Activated naive CD8-positive, alpha-beta T cell treated with anti-CD3 and anti-CD28 coated beads, Interleukin-2, amount 50 U/mL, for 16 hours (primary cell): ENCODE data around the gene SEC14L6.
"Not testable (repeated sequence)": the region's sequence is repeated elsewhere in the genome, so short reads cannot be mapped to it uniquely, and the experiment has no call there.

Experiments
- DNase-seq: peaks from one replicate; pipeline ENCODE4 v3.0.0-alpha.2; 2020; ENCODE audit warnings: low read depth, low spot score

The SEC14L6 gene

GRCh38 chr22:30567277-30567676, 20.7 kb upstream of the SEC14L6 start:
- not testable (repeated sequence) for DNase-seq

- no peak for DNase-seq
These were observed 19.6 kb upstream of the SEC14L6 start for GRCh38 chr22:30566125-30566524.

- DNase-seq = no peak
These were observed 18.8 kb upstream of the SEC14L6 start for GRCh38 chr22:30565341-30565740.

DNA sequence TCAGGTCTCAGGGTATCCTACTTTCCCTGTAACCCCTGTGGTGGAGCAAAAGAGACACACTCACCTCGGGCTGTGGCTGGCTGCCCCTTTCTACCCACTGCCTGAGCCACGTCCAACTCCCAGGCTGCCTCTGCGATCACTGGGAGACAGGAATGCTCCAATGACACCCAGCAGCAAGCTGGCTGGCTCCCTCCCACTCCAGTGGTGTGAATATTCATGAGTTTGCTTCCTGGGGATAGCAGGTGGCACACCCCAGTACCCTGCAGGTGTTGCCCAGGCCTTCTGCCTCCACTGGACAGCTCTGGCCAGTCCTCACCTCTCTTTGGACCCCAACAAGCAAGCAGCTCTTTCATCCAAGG, 18.2 kb upstream of the SEC14L6 start:
- no peak for DNase-seq

DNA sequence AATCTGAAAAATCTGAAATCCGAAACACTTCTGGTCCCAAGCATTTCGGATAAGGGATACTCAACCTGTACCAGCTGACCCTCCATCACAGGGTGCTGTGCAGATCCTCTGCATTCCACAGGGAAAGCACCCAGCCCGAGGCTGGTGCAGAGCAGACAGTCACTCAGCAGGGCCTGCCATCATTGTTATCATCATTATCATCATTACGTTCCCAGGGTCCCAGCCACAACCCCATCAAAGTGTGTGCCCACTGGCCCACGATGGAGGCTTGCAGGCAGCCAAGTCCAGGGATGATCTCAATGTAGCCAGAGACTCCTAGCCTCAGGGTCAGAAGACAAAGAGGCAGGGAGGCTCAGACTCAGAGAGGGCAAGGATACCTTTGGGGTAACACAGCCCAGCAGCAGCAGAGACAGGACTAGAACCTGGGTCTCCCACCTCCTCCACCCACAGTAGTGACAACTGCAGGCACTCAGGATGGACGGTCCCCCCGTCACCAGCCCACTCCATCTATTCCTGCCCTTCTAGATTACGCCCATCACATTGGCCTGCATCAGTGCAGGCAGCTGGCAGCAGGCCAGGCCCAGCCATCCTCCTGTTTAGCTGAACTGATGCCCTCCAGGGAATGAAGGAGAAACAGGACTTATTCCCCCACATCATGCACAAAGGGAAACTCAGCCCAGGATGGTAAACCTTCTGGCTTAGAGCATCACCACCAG, 17.7 kb upstream of the SEC14L6 start:
- DNase-seq = no peak

GRCh38 chr22:30562366-30562765, 15.8 kb upstream of the SEC14L6 start:
- DNase-seq = no peak

- no peak for DNase-seq
These were observed 15.1 kb upstream of the SEC14L6 start for GRCh38 chr22:30561402-30562189.

DNA sequence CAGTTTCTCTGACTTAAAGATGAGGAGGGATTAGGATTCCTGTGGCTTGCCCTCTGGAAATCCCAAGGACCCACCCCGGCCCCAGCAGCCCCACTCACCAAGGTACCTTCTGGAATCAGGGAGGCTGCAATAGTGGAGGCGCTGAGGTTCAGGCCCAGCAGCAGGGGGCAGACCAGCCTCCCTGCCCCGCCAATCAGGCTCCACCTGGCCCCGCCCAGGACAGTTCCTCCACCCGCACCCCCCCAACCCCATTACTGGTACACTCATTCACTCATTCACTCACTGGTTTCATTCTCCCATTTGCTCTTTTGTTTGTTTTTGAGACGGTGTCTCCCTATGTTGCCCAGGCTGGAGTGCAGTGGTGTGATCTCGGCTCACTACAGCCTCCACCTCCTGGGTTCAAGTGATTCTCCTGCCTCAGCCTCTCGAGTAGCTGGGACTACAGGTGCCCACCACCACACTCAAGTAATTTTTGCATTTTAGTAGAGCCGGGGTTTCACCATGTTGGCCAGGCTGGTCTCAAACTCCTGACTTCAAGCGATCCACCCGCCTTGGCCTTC, 14.2 kb upstream of the SEC14L6 start:
- not testable (repeated sequence) for DNase-seq

DNA sequence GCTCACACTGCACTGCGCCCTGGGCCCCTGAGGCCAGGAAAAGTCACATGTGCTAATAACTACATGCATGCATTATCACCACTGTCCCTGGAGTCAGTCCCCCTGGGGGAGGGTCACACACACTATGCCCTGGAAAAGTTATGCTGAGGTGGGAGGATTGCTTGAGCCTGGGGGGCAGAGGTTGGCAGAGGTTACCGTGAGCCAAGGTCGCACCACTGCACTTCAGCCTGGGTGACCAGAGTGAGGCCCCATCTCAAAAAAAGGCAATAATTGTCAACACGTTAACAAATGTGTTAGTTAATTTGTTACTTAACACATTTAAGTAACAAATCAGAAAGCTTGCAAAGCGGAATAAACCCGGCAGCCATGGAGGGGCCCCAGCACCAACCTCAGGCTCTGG, 13.3 kb upstream of the SEC14L6 start:
- no peak for DNase-seq

GRCh38 chr22:30557243-30557642, 10.7 kb upstream of the SEC14L6 start:
- DNase-seq = no peak

DNA sequence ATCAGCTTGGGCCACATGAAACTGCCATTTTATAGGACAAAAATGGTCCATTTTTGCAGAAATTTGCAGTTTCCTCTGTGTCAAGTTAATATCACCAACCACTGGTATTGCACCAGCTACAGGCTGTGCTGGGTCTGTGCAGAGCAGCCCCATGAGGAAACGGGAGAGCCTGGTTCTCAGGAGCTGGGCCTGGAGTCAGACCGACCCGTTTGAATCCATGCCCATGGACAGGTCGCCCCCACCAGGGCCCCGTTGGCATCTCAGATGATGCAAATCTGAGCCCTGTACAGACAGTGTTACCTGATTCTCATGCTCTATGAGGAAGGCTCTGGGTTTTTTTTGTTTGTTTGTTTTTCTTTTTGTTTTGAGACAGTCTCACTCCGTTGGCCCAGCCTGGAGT, 9.8 kb upstream of the SEC14L6 start:
- DNase-seq = no peak

DNA sequence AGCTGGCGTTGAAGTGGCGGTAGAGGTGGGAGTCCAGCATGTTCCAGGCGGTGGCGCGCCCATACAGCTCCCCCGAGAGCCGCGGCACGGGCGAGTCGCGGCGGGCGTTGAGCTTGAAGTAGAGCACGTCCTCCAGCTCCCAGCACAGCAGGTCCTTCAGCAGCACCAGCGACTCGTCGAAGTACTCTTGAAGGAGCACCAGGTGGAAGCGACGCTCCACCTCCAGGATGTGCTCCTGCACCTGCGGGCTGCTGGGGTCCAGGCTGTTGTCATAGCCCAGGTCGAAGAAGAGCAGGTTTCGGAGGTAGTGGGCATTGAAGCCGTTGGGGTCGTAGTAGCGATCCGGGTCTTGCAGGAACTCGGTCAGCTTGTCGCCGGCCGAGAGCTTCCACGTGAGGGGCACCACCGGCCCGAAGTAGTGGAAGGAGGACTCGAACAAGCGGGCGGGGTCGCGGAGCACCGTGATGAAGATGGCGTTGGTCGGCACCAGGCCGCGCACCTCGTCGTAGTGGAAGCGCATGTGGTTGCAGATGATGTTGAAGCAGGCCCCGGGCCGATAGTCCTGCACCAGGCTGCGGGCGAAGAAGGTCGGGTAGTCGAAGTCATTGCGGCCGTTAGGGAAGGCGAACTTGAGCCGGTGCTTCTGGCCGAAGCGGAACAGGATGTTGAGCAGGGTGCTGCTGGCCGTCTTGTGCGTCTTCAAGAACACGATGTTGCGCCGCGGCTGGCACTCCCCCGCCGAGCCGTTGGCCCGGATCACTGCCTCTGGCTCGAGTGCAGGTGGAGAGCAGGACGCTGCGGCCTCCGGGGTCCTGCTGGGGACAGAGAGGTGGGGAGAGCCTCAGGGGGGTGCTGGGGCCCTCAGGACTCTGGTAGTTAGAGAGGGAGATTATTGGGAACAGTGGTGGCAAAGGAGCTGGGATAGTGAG, 9.0 kb upstream of the SEC14L6 start:
- DNase-seq = no peak

DNA sequence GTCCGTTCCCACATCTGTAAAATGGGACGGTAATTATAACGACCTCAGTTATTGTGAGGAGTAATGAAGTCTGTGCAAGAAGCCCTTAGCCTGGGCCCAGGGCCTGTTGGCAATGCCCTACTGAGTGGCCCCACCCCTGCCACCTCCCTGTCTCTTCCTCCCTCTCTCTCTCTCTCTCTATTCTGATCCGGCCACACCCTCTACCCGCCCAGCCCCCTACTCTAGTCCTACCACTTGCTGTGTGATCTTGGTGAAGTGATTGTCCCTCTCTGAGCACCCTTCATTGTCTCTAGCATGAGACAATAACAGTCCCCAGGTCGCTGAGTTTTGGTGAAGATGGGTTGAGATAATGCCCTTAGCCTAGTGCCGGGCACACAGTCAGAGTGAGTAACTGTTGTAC, 7.4 kb upstream of the SEC14L6 start:
- no peak for DNase-seq

GRCh38 chr22:30552719-30553118, 6.2 kb upstream of the SEC14L6 start:
- DNase-seq = no peak

GRCh38 chr22:30551813-30552212, 5.3 kb upstream of the SEC14L6 start:
- not testable (repeated sequence) for DNase-seq

- DNase-seq = no peak
These were observed 647 bp upstream of the SEC14L6 start for GRCh38 chr22:30547188-30547587.

DNA sequence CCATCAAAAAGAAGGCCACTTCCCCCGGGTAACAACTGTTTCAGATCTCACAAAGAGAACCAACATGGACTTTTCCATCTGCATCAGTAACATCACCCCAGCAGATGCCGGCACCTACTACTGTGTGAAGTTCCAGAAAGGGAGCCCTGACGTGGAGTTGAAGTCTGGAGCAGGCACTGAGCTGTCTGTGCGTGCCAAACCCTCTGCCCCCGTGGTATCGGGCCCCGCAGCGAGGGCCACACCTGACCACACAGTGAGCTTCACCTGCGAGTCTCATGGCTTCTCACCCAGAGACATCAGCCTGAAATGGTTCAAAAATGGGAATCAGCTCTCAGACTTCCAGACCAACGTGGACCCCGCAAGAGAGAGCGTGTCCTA, 3.7 kb downstream of the SEC14L6 start:
- DNase-seq = no peak

- DNase-seq = no peak
These were observed 4.4 kb downstream of the SEC14L6 start for GRCh38 chr22:30541961-30542810.

GRCh38 chr22:30541511-30541910, 5.0 kb downstream of the SEC14L6 start:
- not testable (repeated sequence) for DNase-seq

DNA sequence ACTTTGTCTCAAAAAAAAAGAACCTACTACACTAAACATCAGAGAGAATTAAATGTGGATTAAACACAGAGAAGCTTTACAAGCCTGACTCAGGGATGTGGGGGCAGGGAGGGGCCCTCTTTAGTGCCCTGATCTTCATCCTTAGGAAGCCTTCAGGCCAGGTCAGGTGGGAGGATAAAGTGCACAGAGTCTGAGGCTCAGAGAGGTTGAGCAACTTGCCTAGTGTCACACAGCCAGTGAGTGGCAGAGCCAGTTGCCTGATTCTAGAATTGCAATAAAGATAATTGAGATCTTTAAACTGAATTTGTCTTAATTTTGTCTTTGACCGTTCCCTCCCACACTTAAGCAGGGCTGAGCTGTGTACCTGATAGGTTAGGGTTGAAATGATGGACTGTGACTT, 7.2 kb downstream of the SEC14L6 start:
- DNase-seq = no peak

GRCh38 chr22:30538280-30538679, 8.3 kb downstream of the SEC14L6 start:
- no peak for DNase-seq
